Measurements from ENCODE around the gene ARHGAP19.

- TF ChIP-seq CTCF (conservative IDR thresholded peaks at IDR 0.05 in 1 of 2, IDR thresholded peaks at IDR 0.05 in 1 of 2; ENCODE audit: extremely low read depth in 1 of 2, insufficient read depth in 1 of 2, low read depth in 1 of 2, low read length in 2 of 2) = no peak
- TF ChIP-seq EZH2 (IDR thresholded peaks at IDR 0.05; ENCODE audit: borderline replicate concordance, low read length) = no peak
These were observed 14.9 kb downstream of the ARHGAP19 start for GRCh38 chr10:97277551-97277950.
